HepG2 (cell line): ENCODE results near the gene CSNK1G1. TPM values are rescaled to one million over a fixed set of nuclear protein-coding genes. Genes with fewer than 3 reads are reported as not detected.

Experiments used
- BRD4 ChIP-seq: sonication (generic); formaldehyde crosslinking; IDR thresholded peaks from 2 replicates; pipeline ENCODE4 v1.4.0; 2020; ENCODE audit warnings: missing genetic modification reagents
- KAT8 ChIP-seq: IDR thresholded peaks from 2 replicates; pipeline ENCODE4 v1.6.1; 2016; ENCODE audit warnings: missing genetic modification reagents, missing compliant biosample characterization
- NFE2 ChIP-seq: sonication (generic); formaldehyde crosslinking; IDR thresholded peaks from 2 replicates; pipeline ENCODE4 v1.4.0; 2020; ENCODE audit warnings: missing genetic modification reagents
- NR2C2 ChIP-seq: sonication (generic); formaldehyde crosslinking; IDR thresholded peaks from 2 replicates; pipeline ENCODE4 v1.4.0; 2020; ENCODE audit warnings: missing genetic modification reagents, mild to moderate bottlenecking, moderate library complexity, borderline replicate concordance
- SMC3 ChIP-seq: IDR thresholded peaks from 2 replicates; pipeline ENCODE4 v1.6.1; 2011; ENCODE audit warnings: low read length, improper control_type of control experiment
- ZNF205 ChIP-seq: IDR thresholded peaks from 2 replicates; pipeline ENCODE4 v1.6.1; 2018; ENCODE audit warnings: missing biosample characterization, missing genetic modification reagents
- ZNF816 ChIP-seq: sonication (generic); formaldehyde crosslinking; IDR thresholded peaks from 2 replicates; pipeline ENCODE4 v1.8.0; 2022; ENCODE audit warnings: missing genetic modification reagents, mild to moderate bottlenecking, borderline replicate concordance
- polyA plus RNA-seq, 8 experiments: library from polyadenylated mRNA; depleted of rRNA in 3 of 8; stranded (reverse) in 7 of 8; unstranded in 1 of 8; fragments of >200 nt; fragmentation: Illumina TruSeq in 4 of 8; extraction: Trizol in 4 of 8; gene quantifications; 2 replicates each; pipeline versions ENCODE4 v1.2.1 to v1.2.3, GENCODE V29; 2011 to 2016; ENCODE audit warnings: low read depth in 4 of 8, missing spikeins in 1 of 8, mixed read lengths in 1 of 8; ENCODE audit not compliant: insufficient read depth in 1 of 8
- total RNA-seq, 5 experiments: library from RNA; depleted of rRNA; stranded (reverse); fragments of >200 nt; fragmentation: Illumina TruSeq; extraction: Trizol; gene quantifications; 2 replicates each; pipeline ENCODE4 v1.2.3, GENCODE V29; 2016; ENCODE audit warnings: low read depth in 1 of 5
- TF ChIP-seq, protein P1 (sequence below): sonication (generic); formaldehyde crosslinking; IDR thresholded peaks from 2 replicates; pipeline ENCODE4 v1.4.0; 2020; ENCODE audit warnings: missing genetic modification reagents, borderline replicate concordance
- TF ChIP-seq, protein P2 (sequence below): sonication (generic); formaldehyde crosslinking; IDR thresholded peaks from 2 replicates; pipeline ENCODE4 v1.8.0; 2022; ENCODE audit warnings: mild to moderate bottlenecking, missing genetic modification reagents, borderline replicate concordance
- TF ChIP-seq, protein P3 (sequence below): sonication (generic); formaldehyde crosslinking; IDR thresholded peaks from 2 replicates; pipeline ENCODE4 v1.5.0; 2020; ENCODE audit warnings: missing genetic modification reagents
- TF ChIP-seq, protein P4 (sequence below): sonication (generic); formaldehyde crosslinking; IDR thresholded peaks from 2 replicates; pipeline ENCODE4 v1.4.0; 2020; ENCODE audit warnings: missing genetic modification reagents
- TF ChIP-seq, protein P5 (sequence below): sonication (generic); formaldehyde crosslinking; IDR thresholded peaks from 2 replicates; pipeline ENCODE4; 2020; ENCODE audit warnings: missing genetic modification reagents, mild to moderate bottlenecking, borderline replicate concordance

Gene CSNK1G1
- total and polyA plus RNA-seq, 2 of the 13 experiments (the other 11 are each of a cell fraction or from before 2014, with no cell fraction given) = 8.5 to 12.6 TPM

DNA sequence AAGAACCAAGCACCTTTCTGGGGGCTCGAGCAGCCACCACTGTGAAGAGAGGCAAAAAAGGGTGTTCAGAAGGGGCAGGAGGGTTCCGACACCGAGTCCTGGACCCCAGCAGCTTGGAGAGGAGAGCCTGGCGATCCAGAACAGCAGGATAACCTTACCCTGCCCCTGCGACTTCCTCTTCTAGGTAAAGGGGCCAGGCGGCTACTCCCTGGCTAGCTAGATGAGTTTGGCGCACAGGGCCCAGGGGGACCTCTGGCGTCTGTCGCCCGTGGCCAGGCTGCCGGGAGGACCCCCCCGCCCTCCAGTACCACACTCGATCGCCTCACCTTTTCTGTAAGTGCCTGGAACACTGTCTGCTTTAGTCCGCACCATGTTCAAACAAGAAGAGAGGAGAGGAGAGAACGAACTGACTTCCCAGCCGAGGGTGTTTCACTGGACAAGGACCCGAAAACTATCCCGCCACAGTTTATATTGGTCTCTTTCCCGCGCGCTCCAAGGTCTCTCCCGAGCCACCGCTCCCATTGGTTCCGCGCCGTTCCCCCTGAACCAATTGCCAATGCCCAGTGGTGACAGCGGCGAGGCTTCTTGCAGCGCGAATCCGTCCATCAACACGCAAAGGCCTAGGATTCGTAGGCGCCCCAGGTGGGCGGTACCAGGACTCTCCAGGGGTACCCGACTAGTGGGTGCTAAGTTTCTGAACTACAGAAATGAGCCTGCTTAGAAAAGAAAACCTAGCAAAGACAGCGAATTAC, 25.2 kb upstream of the CSNK1G1 start, which contains the start of gene PCLAF (continued):
- TF ChIP-seq, protein P1, sequence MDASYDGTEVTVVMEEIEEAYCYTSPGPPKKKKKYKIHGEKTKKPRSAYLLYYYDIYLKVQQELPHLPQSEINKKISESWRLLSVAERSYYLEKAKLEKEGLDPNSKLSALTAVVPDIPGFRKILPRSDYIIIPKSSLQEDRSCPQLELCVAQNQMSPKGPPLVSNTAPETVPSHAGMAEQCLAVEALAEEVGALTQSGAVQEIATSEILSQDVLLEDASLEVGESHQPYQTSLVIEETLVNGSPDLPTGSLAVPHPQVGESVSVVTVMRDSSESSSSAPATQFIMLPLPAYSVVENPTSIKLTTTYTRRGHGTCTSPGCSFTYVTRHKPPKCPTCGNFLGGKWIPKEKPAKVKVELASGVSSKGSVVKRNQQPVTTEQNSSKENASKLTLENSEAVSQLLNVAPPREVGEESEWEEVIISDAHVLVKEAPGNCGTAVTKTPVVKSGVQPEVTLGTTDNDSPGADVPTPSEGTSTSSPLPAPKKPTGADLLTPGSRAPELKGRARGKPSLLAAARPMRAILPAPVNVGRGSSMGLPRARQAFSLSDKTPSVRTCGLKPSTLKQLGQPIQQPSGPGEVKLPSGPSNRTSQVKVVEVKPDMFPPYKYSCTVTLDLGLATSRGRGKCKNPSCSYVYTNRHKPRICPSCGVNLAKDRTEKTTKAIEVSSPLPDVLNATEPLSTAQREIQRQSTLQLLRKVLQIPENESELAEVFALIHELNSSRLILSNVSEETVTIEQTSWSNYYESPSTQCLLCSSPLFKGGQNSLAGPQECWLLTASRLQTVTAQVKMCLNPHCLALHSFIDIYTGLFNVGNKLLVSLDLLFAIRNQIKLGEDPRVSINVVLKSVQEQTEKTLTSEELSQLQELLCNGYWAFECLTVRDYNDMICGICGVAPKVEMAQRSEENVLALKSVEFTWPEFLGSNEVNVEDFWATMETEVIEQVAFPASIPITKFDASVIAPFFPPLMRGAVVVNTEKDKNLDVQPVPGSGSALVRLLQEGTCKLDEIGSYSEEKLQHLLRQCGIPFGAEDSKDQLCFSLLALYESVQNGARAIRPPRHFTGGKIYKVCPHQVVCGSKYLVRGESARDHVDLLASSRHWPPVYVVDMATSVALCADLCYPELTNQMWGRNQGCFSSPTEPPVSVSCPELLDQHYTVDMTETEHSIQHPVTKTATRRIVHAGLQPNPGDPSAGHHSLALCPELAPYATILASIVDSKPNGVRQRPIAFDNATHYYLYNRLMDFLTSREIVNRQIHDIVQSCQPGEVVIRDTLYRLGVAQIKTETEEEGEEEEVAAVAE (CRISPR knock-in tag) = peak; percentile 31
- TF ChIP-seq, protein P2, sequence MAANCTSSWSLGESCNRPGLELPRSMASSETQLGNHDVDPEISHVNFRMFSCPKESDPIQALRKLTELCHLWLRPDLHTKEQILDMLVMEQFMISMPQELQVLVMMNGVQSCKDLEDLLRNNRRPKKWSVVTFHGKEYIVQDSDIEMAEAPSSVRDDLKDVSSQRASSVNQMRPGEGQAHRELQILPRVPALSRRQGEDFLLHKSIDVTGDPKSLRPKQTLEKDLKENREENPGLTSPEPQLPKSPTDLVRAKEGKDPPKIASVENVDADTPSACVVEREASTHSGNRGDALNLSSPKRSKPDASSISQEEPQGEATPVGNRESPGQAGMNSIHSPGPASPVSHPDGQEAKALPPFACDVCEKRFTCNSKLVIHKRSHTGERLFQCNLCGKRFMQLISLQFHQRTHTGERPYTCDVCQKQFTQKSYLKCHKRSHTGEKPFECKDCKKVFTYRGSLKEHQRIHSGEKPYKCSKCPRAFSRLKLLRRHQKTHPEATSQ = 0 out of 2 replicates have a peak, but pooled peaks have one; percentile 21
- TF ChIP-seq, protein P3, sequence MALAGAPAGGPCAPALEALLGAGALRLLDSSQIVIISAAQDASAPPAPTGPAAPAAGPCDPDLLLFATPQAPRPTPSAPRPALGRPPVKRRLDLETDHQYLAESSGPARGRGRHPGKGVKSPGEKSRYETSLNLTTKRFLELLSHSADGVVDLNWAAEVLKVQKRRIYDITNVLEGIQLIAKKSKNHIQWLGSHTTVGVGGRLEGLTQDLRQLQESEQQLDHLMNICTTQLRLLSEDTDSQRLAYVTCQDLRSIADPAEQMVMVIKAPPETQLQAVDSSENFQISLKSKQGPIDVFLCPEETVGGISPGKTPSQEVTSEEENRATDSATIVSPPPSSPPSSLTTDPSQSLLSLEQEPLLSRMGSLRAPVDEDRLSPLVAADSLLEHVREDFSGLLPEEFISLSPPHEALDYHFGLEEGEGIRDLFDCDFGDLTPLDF = peak; percentile 99
- TF ChIP-seq NR2C2 (0 out of 2 replicates have a peak, but pooled peaks have one; percentile 10), NFE2 (no peak), KAT8 (CRISPR knock-in tag) (peak; percentile 62), ZNF205 (no peak), SMC3 (no peak), ZNF816 (CRISPR knock-in tag) (peak; percentile 66; the same call in 1 of the 2 replicates), BRD4 (0 out of 2 replicates have a peak, but pooled peaks have one; percentile 61)
- TF ChIP-seq, protein P4, sequence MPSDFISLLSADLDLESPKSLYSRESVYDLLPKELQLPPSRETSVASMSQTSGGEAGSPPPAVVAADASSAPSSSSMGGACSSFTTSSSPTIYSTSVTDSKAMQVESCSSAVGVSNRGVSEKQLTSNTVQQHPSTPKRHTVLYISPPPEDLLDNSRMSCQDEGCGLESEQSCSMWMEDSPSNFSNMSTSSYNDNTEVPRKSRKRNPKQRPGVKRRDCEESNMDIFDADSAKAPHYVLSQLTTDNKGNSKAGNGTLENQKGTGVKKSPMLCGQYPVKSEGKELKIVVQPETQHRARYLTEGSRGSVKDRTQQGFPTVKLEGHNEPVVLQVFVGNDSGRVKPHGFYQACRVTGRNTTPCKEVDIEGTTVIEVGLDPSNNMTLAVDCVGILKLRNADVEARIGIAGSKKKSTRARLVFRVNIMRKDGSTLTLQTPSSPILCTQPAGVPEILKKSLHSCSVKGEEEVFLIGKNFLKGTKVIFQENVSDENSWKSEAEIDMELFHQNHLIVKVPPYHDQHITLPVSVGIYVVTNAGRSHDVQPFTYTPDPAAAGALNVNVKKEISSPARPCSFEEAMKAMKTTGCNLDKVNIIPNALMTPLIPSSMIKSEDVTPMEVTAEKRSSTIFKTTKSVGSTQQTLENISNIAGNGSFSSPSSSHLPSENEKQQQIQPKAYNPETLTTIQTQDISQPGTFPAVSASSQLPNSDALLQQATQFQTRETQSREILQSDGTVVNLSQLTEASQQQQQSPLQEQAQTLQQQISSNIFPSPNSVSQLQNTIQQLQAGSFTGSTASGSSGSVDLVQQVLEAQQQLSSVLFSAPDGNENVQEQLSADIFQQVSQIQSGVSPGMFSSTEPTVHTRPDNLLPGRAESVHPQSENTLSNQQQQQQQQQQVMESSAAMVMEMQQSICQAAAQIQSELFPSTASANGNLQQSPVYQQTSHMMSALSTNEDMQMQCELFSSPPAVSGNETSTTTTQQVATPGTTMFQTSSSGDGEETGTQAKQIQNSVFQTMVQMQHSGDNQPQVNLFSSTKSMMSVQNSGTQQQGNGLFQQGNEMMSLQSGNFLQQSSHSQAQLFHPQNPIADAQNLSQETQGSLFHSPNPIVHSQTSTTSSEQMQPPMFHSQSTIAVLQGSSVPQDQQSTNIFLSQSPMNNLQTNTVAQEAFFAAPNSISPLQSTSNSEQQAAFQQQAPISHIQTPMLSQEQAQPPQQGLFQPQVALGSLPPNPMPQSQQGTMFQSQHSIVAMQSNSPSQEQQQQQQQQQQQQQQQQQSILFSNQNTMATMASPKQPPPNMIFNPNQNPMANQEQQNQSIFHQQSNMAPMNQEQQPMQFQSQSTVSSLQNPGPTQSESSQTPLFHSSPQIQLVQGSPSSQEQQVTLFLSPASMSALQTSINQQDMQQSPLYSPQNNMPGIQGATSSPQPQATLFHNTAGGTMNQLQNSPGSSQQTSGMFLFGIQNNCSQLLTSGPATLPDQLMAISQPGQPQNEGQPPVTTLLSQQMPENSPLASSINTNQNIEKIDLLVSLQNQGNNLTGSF (CRISPR knock-in tag) = 0 out of 2 replicates have a peak, but pooled peaks have one; percentile 26
- TF ChIP-seq, protein P5, sequence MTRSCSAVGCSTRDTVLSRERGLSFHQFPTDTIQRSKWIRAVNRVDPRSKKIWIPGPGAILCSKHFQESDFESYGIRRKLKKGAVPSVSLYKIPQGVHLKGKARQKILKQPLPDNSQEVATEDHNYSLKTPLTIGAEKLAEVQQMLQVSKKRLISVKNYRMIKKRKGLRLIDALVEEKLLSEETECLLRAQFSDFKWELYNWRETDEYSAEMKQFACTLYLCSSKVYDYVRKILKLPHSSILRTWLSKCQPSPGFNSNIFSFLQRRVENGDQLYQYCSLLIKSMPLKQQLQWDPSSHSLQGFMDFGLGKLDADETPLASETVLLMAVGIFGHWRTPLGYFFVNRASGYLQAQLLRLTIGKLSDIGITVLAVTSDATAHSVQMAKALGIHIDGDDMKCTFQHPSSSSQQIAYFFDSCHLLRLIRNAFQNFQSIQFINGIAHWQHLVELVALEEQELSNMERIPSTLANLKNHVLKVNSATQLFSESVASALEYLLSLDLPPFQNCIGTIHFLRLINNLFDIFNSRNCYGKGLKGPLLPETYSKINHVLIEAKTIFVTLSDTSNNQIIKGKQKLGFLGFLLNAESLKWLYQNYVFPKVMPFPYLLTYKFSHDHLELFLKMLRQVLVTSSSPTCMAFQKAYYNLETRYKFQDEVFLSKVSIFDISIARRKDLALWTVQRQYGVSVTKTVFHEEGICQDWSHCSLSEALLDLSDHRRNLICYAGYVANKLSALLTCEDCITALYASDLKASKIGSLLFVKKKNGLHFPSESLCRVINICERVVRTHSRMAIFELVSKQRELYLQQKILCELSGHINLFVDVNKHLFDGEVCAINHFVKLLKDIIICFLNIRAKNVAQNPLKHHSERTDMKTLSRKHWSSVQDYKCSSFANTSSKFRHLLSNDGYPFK (CRISPR knock-in tag) = no peak
